Neuronal stem cell (in vitro differentiated cells): ENCODE data around the gene ZNF574.

ENCODE experiments used
- DNase-seq: peaks from one replicate; pipeline ENCODE4 v3.0.0-alpha.2; 2013; ENCODE audit warnings: low spot score
- H2AFZ ChIP-seq: one replicate; pipeline ENCODE4 v1.6.1; 2013; ENCODE audit warnings: mild to moderate bottlenecking, low read length, inconsistent platforms
- H2AK5ac ChIP-seq: 2 replicates; pipeline ENCODE4 v1.6.1; 2013; ENCODE audit warnings: low read depth, mild to moderate bottlenecking, inconsistent platforms, low read length, moderate library complexity, mixed read lengths
- H2BK120ac ChIP-seq: 2 replicates; pipeline ENCODE4 v1.6.1; 2013; ENCODE audit warnings: low read depth, mild to moderate bottlenecking, inconsistent platforms, low read length, moderate library complexity, mixed read lengths
- H2BK12ac ChIP-seq: one replicate; pipeline ENCODE4 v1.6.1; 2013; ENCODE audit warnings: low read length, inconsistent platforms
- H2BK15ac ChIP-seq: 2 replicates; pipeline ENCODE4 v1.6.1; 2013; ENCODE audit warnings: mild to moderate bottlenecking, low read length, inconsistent platforms, mixed read lengths
- H2BK5ac ChIP-seq: one replicate; pipeline ENCODE4 v1.6.1; 2013; ENCODE audit warnings: inconsistent platforms, mild to moderate bottlenecking, low read length, moderate library complexity
- H3K14ac ChIP-seq: one replicate; pipeline ENCODE4 v1.6.1; 2013; ENCODE audit warnings: low read length, inconsistent platforms
- H3K18ac ChIP-seq: 2 replicates; pipeline ENCODE4 v1.6.1; 2013; ENCODE audit warnings: low read length, inconsistent platforms
- H3K23ac ChIP-seq: 2 replicates; pipeline ENCODE4 v1.6.1; 2013; ENCODE audit warnings: low read depth, mild to moderate bottlenecking, mixed read lengths, low read length, inconsistent platforms; ENCODE audit not compliant: poor library complexity
- H3K27ac ChIP-seq: replicated peaks from 3 replicates; pipeline ENCODE4 v1.5.1; 2013; ENCODE audit warnings: low read length, inconsistent platforms
- H3K27me3 ChIP-seq, 3 experiments: 2 replicates each; pipeline ENCODE4 v1.6.1; 2013; ENCODE audit warnings: low read length in 3 of 3, mild to moderate bottlenecking in 2 of 3, inconsistent platforms in 1 of 3, low read depth in 1 of 3, mixed read lengths in 1 of 3, moderate library complexity in 1 of 3; ENCODE audit not compliant: control insufficient read depth in 3 of 3, insufficient read depth in 3 of 3
- H3K36me3 ChIP-seq, 2 donors: replicated peaks in 1 of 2; 2 replicates each; pipeline ENCODE4 v1.6.1; 2013; ENCODE audit warnings: low read length in 2 of 2; ENCODE audit not compliant: control insufficient read depth in 2 of 2, insufficient read depth in 2 of 2
- H3K4ac ChIP-seq: 2 replicates; pipeline ENCODE4 v1.6.1; 2013; ENCODE audit warnings: inconsistent platforms, mild to moderate bottlenecking, low read length, moderate library complexity
- H3K4me1 ChIP-seq, 2 donors: 1 replicate in 1 of 2; 2 replicates in 1 of 2; pipeline ENCODE4 v1.6.1; 2013; ENCODE audit warnings: low read length in 2 of 2, low read depth in 1 of 2; ENCODE audit not compliant: control insufficient read depth in 2 of 2, insufficient read depth in 1 of 2
- H3K4me2 ChIP-seq: one replicate; pipeline ENCODE4 v1.6.1; 2013; ENCODE audit warnings: mild to moderate bottlenecking, low read length, inconsistent platforms; ENCODE audit not compliant: insufficient read depth, poor library complexity, severe bottlenecking
- H3K4me3 ChIP-seq, 2 donors: 2 replicates each; pipeline ENCODE4 v1.5.1; 2013; ENCODE audit warnings: low read length in 2 of 2, mild to moderate bottlenecking in 2 of 2, inconsistent platforms in 1 of 2, moderate library complexity in 1 of 2
- H3K79me1 ChIP-seq: one replicate; pipeline ENCODE4 v1.6.1; 2013; ENCODE audit warnings: low read depth, mild to moderate bottlenecking, inconsistent platforms, low read length, moderate library complexity
- H3K9ac ChIP-seq: one replicate; pipeline ENCODE4 v1.6.1; 2013; ENCODE audit warnings: mild to moderate bottlenecking, low read depth, low read length, inconsistent platforms; ENCODE audit not compliant: poor library complexity
- H3K9me3 ChIP-seq, 2 donors: replicated peaks in 1 of 2; 2 replicates each; pipeline versions ENCODE3 to v1.6.1; 2013; ENCODE audit warnings: low read length in 2 of 2, mild to moderate bottlenecking in 2 of 2, inconsistent platforms in 1 of 2, low read depth in 1 of 2, mixed read lengths in 1 of 2, moderate library complexity in 1 of 2; ENCODE audit not compliant: control insufficient read depth in 2 of 2, insufficient read depth in 1 of 2
- H4K8ac ChIP-seq: one replicate; pipeline ENCODE4 v1.6.1; 2013; ENCODE audit warnings: low read depth, mild to moderate bottlenecking, inconsistent platforms, low read length, moderate library complexity
- H4K91ac ChIP-seq: one replicate; pipeline ENCODE4 v1.6.1; 2013; ENCODE audit warnings: low read length, low read depth, mild to moderate bottlenecking, inconsistent platforms; ENCODE audit not compliant: poor library complexity
- WGBS, 2 donors: extraction: QIAGEN DNeasy Blood & Tissue Kit; methylation state at CpG; one replicate each; pipeline ENCODE4 v1.1.7; 2013; ENCODE audit warnings: missing lambda C conversion rate in 2 of 2, mixed read lengths in 1 of 2; ENCODE audit not compliant: insufficient read length in 2 of 2, insufficient replicate concordance in 1 of 2; ENCODE audit errors: extremely low coverage in 2 of 2; 5-methylcytosine and 5-hydroxymethylcytosine counted together

ZNF574 gene

DNA sequence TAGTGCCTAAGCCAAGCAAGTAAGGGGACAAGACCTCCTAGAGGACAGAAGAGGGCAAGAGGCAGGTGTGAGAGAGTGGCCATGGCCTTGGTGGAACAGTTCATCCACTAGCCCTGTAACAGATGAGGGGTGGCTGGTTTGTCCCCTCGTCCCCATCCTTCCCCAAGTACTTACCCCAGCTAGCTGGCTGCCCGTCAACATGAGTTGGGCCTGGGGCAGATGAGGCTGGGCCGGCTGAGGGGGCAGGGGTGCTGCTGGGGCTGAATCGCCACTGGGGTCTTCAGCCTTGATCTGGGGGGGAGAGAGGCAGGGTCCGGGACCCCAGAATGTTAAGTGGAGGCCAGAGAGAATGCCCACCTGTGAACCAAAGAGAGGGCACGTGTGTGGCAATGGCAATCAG is 41.1 kb downstream of the ZNF574 start:
- Histone ChIP-seq H2BK12ac (peak overlapping the region; percentile 49), H3K18ac (peak overlapping the region; percentile 30), H4K91ac (no peak overlapping the region), H4K8ac (no peak overlapping the region), H3K36me3 (no peaks in the 10 kb centered on the region), H3K4ac (no peak overlapping the region), H2BK120ac (no peak overlapping the region), H3K27me3 (peaks cover 0 to 7% (median 0%) of the 10 kb centered on the region in 3 experiments), H3K4me1 (peaks cover 8 to 26% of the 10 kb centered on the region in 2 donors), H2AFZ (no peak overlapping the region), H2BK15ac (no peak overlapping the region), H3K9me3 (no peaks in the 10 kb centered on the region), H3K9ac (peak overlapping the region; percentile 50), H2BK5ac (peak overlapping the region; percentile 68), H3K4me2 (no peak overlapping the region), H3K79me1 (no peaks in the 10 kb centered on the region), H3K14ac (no peak overlapping the region), H2AK5ac (peak overlapping the region; percentile 56), H3K23ac (peak overlapping the region; percentile 66), H3K4me3 (no peak overlapping the region), H3K27ac (no peak overlapping the region)
- DNase-seq = no peak
- no CpG with 5 or more reads among the region's 6 CpGs for WGBS, 2 donors

DNA sequence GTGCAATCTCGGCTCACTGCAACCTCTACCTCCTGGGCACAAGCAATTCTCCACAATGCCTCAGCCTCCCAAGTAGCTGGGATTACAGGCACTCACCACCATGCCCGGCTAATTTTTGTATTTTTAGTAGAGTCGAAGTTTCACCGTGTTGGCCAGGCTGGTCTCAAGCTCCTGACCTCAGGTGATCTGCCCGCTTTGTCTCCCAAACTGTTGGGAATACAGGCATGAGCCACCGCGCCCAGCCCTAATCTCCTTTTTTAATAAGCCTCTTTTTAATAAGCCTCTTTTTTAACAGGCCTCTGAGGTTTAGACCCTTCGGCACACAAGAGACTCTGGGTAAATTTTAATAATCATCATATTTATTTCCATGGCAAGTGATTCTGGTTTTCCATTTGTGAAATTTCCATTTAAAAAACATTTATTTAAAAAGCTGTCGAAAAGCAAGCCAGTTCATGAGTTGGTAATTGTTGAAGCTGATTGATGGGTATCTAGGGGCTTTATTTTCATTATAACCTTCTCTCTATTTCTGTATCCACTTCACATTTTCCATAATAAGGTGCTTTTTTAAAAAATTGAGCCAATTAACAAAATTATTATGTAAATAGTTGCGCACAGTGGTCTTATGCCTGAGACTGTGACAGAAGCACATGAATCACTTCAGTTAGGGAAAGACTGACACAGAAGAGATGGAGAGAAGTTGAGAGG is 44.5 kb downstream of the ZNF574 start:
- H2AFZ ChIP-seq = no peak overlapping the region
- no peak overlapping the region for H3K14ac ChIP-seq
- no peak overlapping the region for H3K4me3 ChIP-seq
- H3K4me1 ChIP-seq = peaks cover 8 to 13% of the 10 kb centered on the region in 2 donors
- H3K4ac ChIP-seq = no peak overlapping the region
- no peak overlapping the region for H3K23ac ChIP-seq
- no peaks in the 10 kb centered on the region for H3K36me3 ChIP-seq
- no peak overlapping the region for H2AK5ac ChIP-seq
- no peak overlapping the region for H3K27ac ChIP-seq
- H3K18ac ChIP-seq = no peak overlapping the region
- H3K9me3 ChIP-seq = peaks cover 0 to 5% of the 10 kb centered on the region in 2 donors
- no peak overlapping the region for H3K9ac ChIP-seq
- no peak overlapping the region for H2BK15ac ChIP-seq
- no peak overlapping the region for H4K91ac ChIP-seq
- no peak overlapping the region for H3K4me2 ChIP-seq
- no CpG with 5 or more reads among the region's 10 CpGs for WGBS, 2 donors
- no peak overlapping the region for H2BK120ac ChIP-seq
- peaks cover 0 to 20% (median 0%) of the 10 kb centered on the region in 3 experiments for H3K27me3 ChIP-seq
- H4K8ac ChIP-seq = no peak overlapping the region
- H2BK12ac ChIP-seq = no peak overlapping the region
- no peaks in the 10 kb centered on the region for H3K79me1 ChIP-seq
- no peak overlapping the region for H2BK5ac ChIP-seq
- no peak for DNase-seq

DNA sequence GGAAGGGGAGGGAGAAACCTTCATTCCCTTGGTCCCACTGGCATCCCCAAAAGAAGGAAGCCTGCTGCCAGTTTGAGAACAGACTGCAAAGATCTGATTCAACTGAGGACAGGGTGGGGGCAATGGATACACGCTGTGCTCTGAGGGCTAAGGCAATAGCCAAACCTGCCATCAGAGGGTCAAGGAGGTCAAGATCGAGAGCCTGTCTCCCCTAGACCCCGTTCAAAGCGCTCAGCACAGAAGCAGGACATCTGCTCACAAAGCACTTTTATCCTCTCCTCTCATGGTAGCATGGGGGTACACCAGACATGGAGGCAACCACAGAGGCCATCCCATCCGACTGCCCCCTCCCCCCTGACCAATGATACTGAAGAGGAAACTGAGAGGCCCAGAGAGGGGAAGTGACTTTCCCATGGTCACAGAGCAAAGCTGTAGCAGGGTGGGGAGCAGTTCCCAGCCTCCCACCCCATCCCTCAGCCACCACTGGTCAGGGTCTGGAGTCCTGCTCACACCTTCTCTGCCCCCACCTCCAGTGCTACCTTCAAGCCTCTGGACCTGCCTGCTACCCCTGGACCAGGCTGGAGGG is 45.2 kb downstream of the ZNF574 start:
- Histone ChIP-seq H2BK120ac (no peak overlapping the region), H3K4me2 (no peak overlapping the region), H4K91ac (no peak overlapping the region), H3K4me1 (peaks cover 8 to 13% of the 10 kb centered on the region in 2 donors), H2AK5ac (peak overlapping the region; percentile 89), H3K4me3 (no peak overlapping the region), H3K27ac (no peak overlapping the region), H3K36me3 (no peaks in the 10 kb centered on the region), H3K79me1 (no peaks in the 10 kb centered on the region), H4K8ac (peak overlapping the region; percentile 50), H2BK12ac (peak overlapping the region; percentile 31), H3K18ac (peak overlapping the region; percentile 78), H3K9ac (peak overlapping the region; percentile 40), H2BK5ac (no peak overlapping the region), H3K4ac (no peak overlapping the region), H3K9me3 (peaks cover 0 to 5% of the 10 kb centered on the region in 2 donors), H3K27me3 (peaks cover 0 to 24% (median 0%) of the 10 kb centered on the region in 3 experiments), H2AFZ (peak overlapping the region; percentile 10), H3K14ac (peak overlapping the region; percentile 40), H2BK15ac (no peak overlapping the region), H3K23ac (peak overlapping the region; percentile 73)
- no CpG with 5 or more reads among the region's 5 CpGs for WGBS, 2 donors
- DNase-seq = no peak

DNA sequence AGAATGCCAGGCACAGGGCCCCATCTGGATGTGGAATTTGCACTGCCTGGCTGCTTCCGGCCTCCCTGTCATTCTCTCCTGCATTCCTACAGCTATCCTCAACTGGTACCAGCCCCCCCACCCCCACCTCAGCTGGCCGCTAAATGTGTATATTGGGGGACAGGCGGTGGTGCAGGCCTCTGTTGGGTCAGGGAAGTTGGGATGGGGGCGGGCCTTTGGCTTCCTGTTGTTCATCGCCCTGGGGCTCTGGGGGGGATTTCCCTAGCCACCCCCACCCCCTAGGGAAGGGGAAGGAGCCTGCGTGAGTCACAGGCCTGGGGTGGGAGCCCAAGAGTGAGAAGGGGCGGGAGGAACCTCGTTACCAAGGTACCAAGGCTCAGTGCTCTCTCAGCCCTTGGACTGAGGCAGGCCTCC is 45.7 kb downstream of the ZNF574 start:
- peaks cover 0 to 28% (median 0%) of the 10 kb centered on the region in 3 experiments for H3K27me3 ChIP-seq
- no peaks in the 10 kb centered on the region for H3K79me1 ChIP-seq
- peak overlapping the region; percentile 31 for H2BK12ac ChIP-seq
- H2AK5ac ChIP-seq = peak overlapping the region; percentile 89
- no peak overlapping the region for H3K4me2 ChIP-seq
- no peak overlapping the region for H3K4me3 ChIP-seq
- no peak overlapping the region for H4K8ac ChIP-seq
- H3K27ac ChIP-seq = no peak overlapping the region
- H2BK5ac ChIP-seq = peak overlapping the region; percentile 63
- no peak overlapping the region for H3K14ac ChIP-seq
- no CpG with 5 or more reads among the region's 8 CpGs for WGBS, 2 donors
- H3K18ac ChIP-seq = peak overlapping the region; percentile 78
- peak overlapping the region; percentile 73 for H3K23ac ChIP-seq
- DNase-seq = no peak
- H3K9ac ChIP-seq = peak overlapping the region; percentile 40
- no peaks in the 10 kb centered on the region for H3K36me3 ChIP-seq
- peak overlapping the region; percentile 10 for H2AFZ ChIP-seq
- H3K9me3 ChIP-seq = peaks cover 0 to 5% of the 10 kb centered on the region in 2 donors
- H2BK15ac ChIP-seq = no peak overlapping the region
- H4K91ac ChIP-seq = no peak overlapping the region
- no peak overlapping the region for H2BK120ac ChIP-seq
- peaks cover 8 to 13% of the 10 kb centered on the region in 2 donors for H3K4me1 ChIP-seq
- H3K4ac ChIP-seq = no peak overlapping the region
